HG02884 (cell line): ENCODE data around the gene GGTLC2.
"Not testable (repeated sequence)": the region's sequence is repeated elsewhere in the genome, so short reads cannot be mapped to it uniquely, and the experiment has no call there.

ENCODE experiments used
- ATAC-seq: cut with Tn5 transposase; IDR thresholded peaks from one replicate; pipeline ENCODE4 v1.9.1; 2021; ENCODE audit warnings: mild to moderate bottlenecking, moderate library complexity; ENCODE audit not compliant: unreplicated experiment

GGTLC2 gene

GRCh38 chr22:22644314-22644713 is at the start of gene GGTLC2:
GGTLC2 (plus strand) TSS chr22:22644614; CDS start chr22:22646346, 1,732 bp downstream.
- not testable (repeated sequence) for ATAC-seq

- ATAC-seq = no peak
These were observed 49.2 kb upstream of the GGTLC2 start for GRCh38 chr22:22595001-22595835.

- ATAC-seq = no peak
These were observed 46.3 kb upstream of the GGTLC2 start for GRCh38 chr22:22598144-22598543.

GRCh38 chr22:22599248-22599647 is 45.2 kb upstream of the GGTLC2 start:
- ATAC-seq = no peak

- no peak for ATAC-seq
These were observed 43.7 kb upstream of the GGTLC2 start for GRCh38 chr22:22600531-22601261.

- no peak for ATAC-seq
These were observed 40.9 kb upstream of the GGTLC2 start for GRCh38 chr22:22603470-22603947.

- no peak for ATAC-seq
These were observed 39.9 kb upstream of the GGTLC2 start for GRCh38 chr22:22604326-22605073.

GRCh38 chr22:22605074-22605404 is 39.4 kb upstream of the GGTLC2 start:
- no peak for ATAC-seq

GRCh38 chr22:22608022-22608421 is 36.4 kb upstream of the GGTLC2 start:
- ATAC-seq = not testable (repeated sequence)

GRCh38 chr22:22609291-22609690 is 35.1 kb upstream of the GGTLC2 start:
- ATAC-seq = no peak

GRCh38 chr22:22612516-22612915 is 31.9 kb upstream of the GGTLC2 start:
- no peak for ATAC-seq

- ATAC-seq = no peak
These were observed 30.3 kb upstream of the GGTLC2 start for GRCh38 chr22:22614065-22614464.

GRCh38 chr22:22616636-22617035 is 27.8 kb upstream of the GGTLC2 start:
- no peak for ATAC-seq

GRCh38 chr22:22618448-22618847 is 26.0 kb upstream of the GGTLC2 start:
- no peak for ATAC-seq

- no peak for ATAC-seq
These were observed 25.5 kb upstream of the GGTLC2 start for GRCh38 chr22:22618923-22619322.

- ATAC-seq = no peak
These were observed 24.5 kb upstream of the GGTLC2 start for GRCh38 chr22:22619765-22620414.

- not testable (repeated sequence) for ATAC-seq
These were observed 15.6 kb upstream of the GGTLC2 start for GRCh38 chr22:22628546-22629495.

GRCh38 chr22:22631223-22631652 is 13.2 kb upstream of the GGTLC2 start:
- not testable (repeated sequence) for ATAC-seq

GRCh38 chr22:22632226-22632625 is 12.2 kb upstream of the GGTLC2 start:
- ATAC-seq = not testable (repeated sequence)

GRCh38 chr22:22633533-22633932 is 10.9 kb upstream of the GGTLC2 start:
- not testable (repeated sequence) for ATAC-seq
